H1 (cell line): ENCODE results near the gene SMYD5. TPM values are rescaled to one million over a fixed set of nuclear protein-coding genes. Genes with fewer than 3 reads are reported as not detected.

Experiments used
- CTCF ChIA-PET: fragments of 300-600 bp; sonication (Branson Sonifier 250); formaldehyde crosslinking; loops from one replicate; lab custom pipeline; 2021; ENCODE audit not compliant: partially characterized antibody; lab: Charles Lee
- POLR2A ChIA-PET: fragments of 300-600 bp; sonication (Branson Sonifier 250); formaldehyde crosslinking; loops from one replicate; lab custom pipeline; 2021; ENCODE audit warnings: inconsistent platforms; ENCODE audit not compliant: partially characterized antibody; lab: Charles Lee
- DNase-seq, 2 experiments: peaks; one replicate each; pipeline versions ENCODE4 v3.0.0 to v3.0.0-alpha.2; 2010 to 2022; ENCODE audit warnings: low spot score in 2 of 2, low read depth in 1 of 2, mixed read lengths in 1 of 2
- FAIRE-seq: peaks from 2 replicates; lab custom pipeline; 2011; peaks lifted over from hg19 to GRCh38; lab: Jason Lieb, UNC
- H2AFZ ChIP-seq: 2 replicates; pipeline ENCODE4 v1.8.1; 2012; ENCODE audit warnings: low read length, inconsistent platforms
- H2AK5ac ChIP-seq: 2 replicates; pipeline ENCODE4 v1.6.1; 2013; ENCODE audit warnings: low read depth, low read length
- H2BK120ac ChIP-seq: replicated peaks from 2 replicates; pipeline ENCODE3; 2013; ENCODE audit warnings: low read depth, low read length, inconsistent platforms
- H2BK12ac ChIP-seq: 2 replicates; pipeline ENCODE4 v1.6.1; 2013; ENCODE audit warnings: low read depth, low read length
- H2BK15ac ChIP-seq: 2 replicates; pipeline ENCODE4 v1.6.1; 2013; ENCODE audit warnings: low read length
- H2BK20ac ChIP-seq: 2 replicates; pipeline ENCODE4 v1.6.1; 2013; ENCODE audit warnings: low read length
- H2BK5ac ChIP-seq: 2 replicates; pipeline ENCODE4 v1.6.1; 2013; ENCODE audit warnings: low read depth, low read length
- H3K14ac ChIP-seq: 2 replicates; pipeline ENCODE4 v1.6.1; 2013; ENCODE audit warnings: inconsistent platforms; ENCODE audit not compliant: insufficient read length
- H3K18ac ChIP-seq: 2 replicates; pipeline ENCODE4 v1.6.1; 2013; ENCODE audit warnings: low read length; ENCODE audit errors: extremely low read depth
- H3K23ac ChIP-seq: 2 replicates; pipeline ENCODE4 v1.6.1; 2013; ENCODE audit warnings: inconsistent platforms; ENCODE audit not compliant: insufficient read length
- H3K23me2 ChIP-seq: 2 replicates; pipeline ENCODE4 v1.6.1; 2013; ENCODE audit warnings: low read depth, low read length
- H3K27ac ChIP-seq: 2 replicates; pipeline ENCODE4 v1.6.1; 2011; ENCODE audit warnings: low read depth, low read length, inconsistent platforms
- H3K27me3 ChIP-seq, 4 experiments: replicated peaks in 1 of 4; 1 replicate in 1 of 4; 2 replicates in 3 of 4; pipeline versions ENCODE4 v1.6.1 to v1.8.1; 2011 to 2013; ENCODE audit warnings: low read length in 3 of 4, mild to moderate bottlenecking in 3 of 4, inconsistent platforms in 2 of 4, mixed read lengths in 2 of 4, moderate library complexity in 1 of 4; ENCODE audit not compliant: control insufficient read depth in 3 of 4, insufficient read depth in 3 of 4; ENCODE audit errors: extremely low read depth in 1 of 4
- H3K36me3 ChIP-seq, 4 experiments: 2 replicates each; pipeline versions ENCODE4 v1.6.1 to v1.8.1; 2011 to 2013; ENCODE audit warnings: mild to moderate bottlenecking in 4 of 4, low read length in 3 of 4, moderate library complexity in 2 of 4, control low read depth in 1 of 4, inconsistent platforms in 1 of 4; ENCODE audit not compliant: insufficient read depth in 4 of 4, control insufficient read depth in 2 of 4
- H3K4ac ChIP-seq: replicated peaks from 2 replicates; pipeline ENCODE3; 2013; ENCODE audit warnings: low read length, low read depth, mixed read lengths, inconsistent platforms; ENCODE audit not compliant: insufficient read length
- H3K4me1 ChIP-seq, 4 experiments: replicated peaks in 1 of 4; 1 replicate in 1 of 4; 2 replicates in 3 of 4; pipeline versions ENCODE4 v1.6.1 to v1.8.1; 2011 to 2013; ENCODE audit warnings: low read length in 3 of 4, inconsistent platforms in 2 of 4, mixed read lengths in 1 of 4; ENCODE audit not compliant: insufficient read depth in 4 of 4, control insufficient read depth in 3 of 4
- H3K4me2 ChIP-seq, 2 experiments: 2 replicates each; pipeline versions ENCODE4 v1.6.1 to v1.8.1; 2011 to 2013; ENCODE audit warnings: low read depth in 2 of 2, low read length in 2 of 2, control low read depth in 1 of 2, inconsistent platforms in 1 of 2, mild to moderate bottlenecking in 1 of 2; ENCODE audit not compliant: insufficient read depth in 1 of 2
- H3K4me3 ChIP-seq, 4 experiments: fragments of 200-600, 300-600 bp in 1 of 4; sonication (generic), shearing (Covaris generic), sonication (Bioruptor Twin) in 1 of 4; 2 replicates each; pipeline versions ENCODE4 v1.5.1 to v1.8.1; 2011 to 2016; ENCODE audit warnings: low read length in 4 of 4, low read depth in 3 of 4, control low read depth in 2 of 4, inconsistent platforms in 2 of 4, mild to moderate bottlenecking in 2 of 4, mixed read lengths in 1 of 4, moderate library complexity in 1 of 4; ENCODE audit not compliant: insufficient read depth in 2 of 4; ENCODE audit errors: extremely low read depth in 1 of 4
- H3K56ac ChIP-seq: replicated peaks from 2 replicates; pipeline ENCODE3; 2013; ENCODE audit warnings: low read depth, mild to moderate bottlenecking, mixed read lengths, low read length, inconsistent platforms; ENCODE audit not compliant: insufficient read length
- H3K79me1 ChIP-seq: 2 replicates; pipeline ENCODE4 v1.6.1; 2013; ENCODE audit warnings: low read depth, low read length, control low read depth
- H3K79me2 ChIP-seq, 2 experiments: 2 replicates each; pipeline versions ENCODE4 v1.6.1 to v1.8.1; 2012 to 2013; ENCODE audit warnings: low read length in 2 of 2, mild to moderate bottlenecking in 2 of 2, inconsistent platforms in 1 of 2; ENCODE audit not compliant: insufficient read depth in 2 of 2, control insufficient read depth in 1 of 2
- H3K9ac ChIP-seq, 4 experiments: replicated peaks in 1 of 4; 1 replicate in 1 of 4; 2 replicates in 3 of 4; pipeline versions ENCODE4 v1.6.1 to v1.8.1; 2011 to 2013; ENCODE audit warnings: low read depth in 3 of 4, low read length in 3 of 4, control low read depth in 2 of 4, mild to moderate bottlenecking in 2 of 4, moderate library complexity in 2 of 4, inconsistent platforms in 1 of 4; ENCODE audit errors: extremely low read depth in 1 of 4
- H3K9me3 ChIP-seq, 2 experiments: 2 replicates each; pipeline versions ENCODE4 v1.6.1 to v1.8.1; 2012 to 2013; ENCODE audit warnings: mild to moderate bottlenecking in 2 of 2, moderate library complexity in 2 of 2, control low read depth in 1 of 2, inconsistent platforms in 1 of 2, low read depth in 1 of 2, low read length in 1 of 2, mixed read lengths in 1 of 2; ENCODE audit not compliant: insufficient read depth in 2 of 2
- H4K20me1 ChIP-seq, 2 experiments: replicated peaks in 1 of 2; 2 replicates each; pipeline versions ENCODE3 to v1.8.1; 2011 to 2013; ENCODE audit warnings: inconsistent platforms in 2 of 2, low read length in 2 of 2, mild to moderate bottlenecking in 1 of 2; ENCODE audit not compliant: insufficient read depth in 2 of 2, control insufficient read depth in 1 of 2
- H4K5ac ChIP-seq: 2 replicates; pipeline ENCODE4 v1.6.1; 2013; ENCODE audit warnings: low read length, low read depth, mixed read lengths, inconsistent platforms; ENCODE audit not compliant: insufficient read length
- H4K8ac ChIP-seq: 2 replicates; pipeline ENCODE4 v1.8.0; 2013; ENCODE audit warnings: mild to moderate bottlenecking, moderate library complexity, low read length, inconsistent platforms; ENCODE audit not compliant: insufficient read depth; ENCODE audit errors: extremely low read depth
- H4K91ac ChIP-seq: replicated peaks from 2 replicates; pipeline ENCODE3; 2013; ENCODE audit warnings: low read length, mixed read lengths, inconsistent platforms; ENCODE audit not compliant: insufficient read length
- BACH1 ChIP-seq: IDR thresholded peaks from 2 replicates; pipeline ENCODE4 v1.6.1; 2012; ENCODE audit warnings: low read length, improper control_type of control experiment
- CHD2 ChIP-seq: IDR thresholded peaks from 2 replicates; pipeline ENCODE4 v1.6.1; 2012; ENCODE audit warnings: low read length, improper control_type of control experiment
- CREB1 ChIP-seq: IDR thresholded peaks from 2 replicates; pipeline ENCODE4 v1.6.1; 2012; ENCODE audit warnings: inconsistent platforms
- FOSL1 ChIP-seq: IDR thresholded peaks from 2 replicates; pipeline ENCODE4 v1.6.1; 2011; ENCODE audit warnings: mild to moderate bottlenecking, low read depth, low read length, moderate library complexity; ENCODE audit not compliant: insufficient read depth
- GABPA ChIP-seq: IDR thresholded peaks from 2 replicates; pipeline ENCODE4 v1.6.1; 2011; ENCODE audit warnings: mild to moderate bottlenecking, low read length, moderate library complexity, borderline replicate concordance; ENCODE audit not compliant: insufficient read depth
- KDM4A ChIP-seq: IDR thresholded peaks from one replicate; pipeline ENCODE4 v1.7.1; 2012; ENCODE audit warnings: low read depth, mild to moderate bottlenecking, moderate library complexity, low read length, inconsistent platforms; ENCODE audit not compliant: severe bottlenecking
- PHF8 ChIP-seq: fragments of 200-600 bp; sonication (generic); conservative IDR thresholded peaks from 2 replicates; pipeline ENCODE4 v1.7.1; 2012; ENCODE audit warnings: low read depth, mild to moderate bottlenecking, inconsistent platforms, low read length, moderate library complexity
- RBBP5 ChIP-seq: IDR thresholded peaks from 2 replicates; pipeline ENCODE4 v1.7.1; 2012; ENCODE audit warnings: low read depth, mild to moderate bottlenecking, inconsistent platforms, low read length, moderate library complexity, borderline replicate concordance
- RXRA ChIP-seq: IDR thresholded peaks from 2 replicates; pipeline ENCODE4 v1.6.1; 2011; ENCODE audit warnings: low read depth, mild to moderate bottlenecking, low read length, moderate library complexity; ENCODE audit not compliant: insufficient read depth
- SAP30 ChIP-seq: fragments of 300-600 bp; sonication (generic); IDR thresholded peaks from 2 replicates; pipeline ENCODE4 v1.7.1; 2012; ENCODE audit warnings: low read length, moderate library complexity, mild to moderate bottlenecking, inconsistent platforms; ENCODE audit not compliant: insufficient read depth, insufficient replicate concordance
- SIX5 ChIP-seq: IDR thresholded peaks from 2 replicates; pipeline ENCODE4 v1.6.1; 2011; ENCODE audit warnings: mild to moderate bottlenecking, low read depth, low read length
- SP2 ChIP-seq: IDR thresholded peaks from 2 replicates; pipeline ENCODE4 v1.6.1; 2012; ENCODE audit warnings: mild to moderate bottlenecking, low read length, inconsistent platforms
- TAF1 ChIP-seq: IDR thresholded peaks from 2 replicates; pipeline ENCODE4 v1.6.1; 2011; ENCODE audit warnings: mild to moderate bottlenecking, low read depth, low read length
- TCF12 ChIP-seq: IDR thresholded peaks from 2 replicates; pipeline ENCODE4 v1.6.1; 2011; ENCODE audit warnings: low read depth, mild to moderate bottlenecking, low read length
- YY1 ChIP-seq: IDR thresholded peaks from 2 replicates; pipeline ENCODE4 v1.6.1; 2011; ENCODE audit warnings: low read depth, mild to moderate bottlenecking, low read length
- WGBS, 2 experiments: shearing (Covaris generic) in 1 of 2; methylation state at CpG; one replicate each; pipeline versions ENCODE4 v1.1.6 to v1.1.7; 2013 to 2015; ENCODE audit warnings: low lambda C conversion rate in 2 of 2, mixed read lengths in 2 of 2, inconsistent platforms in 1 of 2, low coverage in 1 of 2, missing lambda C conversion rate in 1 of 2; ENCODE audit not compliant: insufficient replicate concordance in 2 of 2, insufficient coverage in 1 of 2, insufficient read length in 1 of 2; ENCODE audit errors: extremely low coverage in 1 of 2, missing lambda C conversion rate in 1 of 2; 5-methylcytosine and 5-hydroxymethylcytosine counted together
- polyA plus RNA-seq, 7 experiments: library from polyadenylated mRNA; depleted of rRNA in 3 of 7; stranded (reverse) in 5 of 7; unstranded in 2 of 7; fragments of >200 nt in 5 of 7; fragments of 200-250 nt in 2 of 7; gene quantifications; 1 replicate in 5 of 7; 2 replicates in 1 of 7; 4 replicates in 1 of 7; pipeline versions ENCODE4 v1.2.1 to v1.2.3, GENCODE V29; 2011 to 2013; ENCODE audit warnings: missing spikeins in 2 of 7, mixed read lengths in 2 of 7
- total RNA-seq: library from RNA; stranded (reverse); fragmentation: NEBNext Ultra II Directional; extraction: Animal tissue kit (Norgen Biotek cat#: 25700); gene quantifications from 2 replicates; pipeline ENCODE4 v1.2.1, GENCODE V29; 2021

The SMYD5 gene
- total and polyA plus RNA-seq, 2 of the 8 experiments (the other 6 are each of a cell fraction or from before 2014, with no cell fraction given), result 35.2 to 56.7 TPM

GRCh38 chr2:73257021-73257420 is 43.0 kb downstream of the SMYD5 start:
- H3K4me2 ChIP-seq, result no peak overlapping the region
- no peak overlapping the region for H4K8ac ChIP-seq
- no peaks in the 10 kb centered on the region for H3K79me2 ChIP-seq
- H3K14ac ChIP-seq, result no peak overlapping the region
- ChIA-PET POLR2A (interaction anchor here (0.6 to 5.1 kb wide), 11 partner anchors 10 to 1177 kb away, joined by 3 to 53 read pairs (median 4); partner anchors contain the start of genes CCT7, FBXO41 and PRADC1), CTCF (interaction anchor here (0.8 to 7.0 kb wide), 11 partner anchors 11 to 101 kb away, joined by 3 to 51 read pairs (median 4); partner anchors contain the start of genes CCT7, EGR4 and PRADC1)
- peaks cover 16 to 18% of the 10 kb centered on the region in 2 experiments for H4K20me1 ChIP-seq
- no peak overlapping the region for H2BK20ac ChIP-seq
- H2BK120ac ChIP-seq, result no peak overlapping the region
- no peaks in the 10 kb centered on the region for H3K23me2 ChIP-seq
- no peak overlapping the region for H3K23ac ChIP-seq
- H3K9me3 ChIP-seq, result no peaks in the 10 kb centered on the region
- H3K4me1 ChIP-seq, result peaks cover 0 to 12% (median 4%) of the 10 kb centered on the region in 4 experiments; a peak in 3 of 7 replicates
- no peak overlapping the region for H3K56ac ChIP-seq
- H2BK5ac ChIP-seq, result peak overlapping the region; percentile 21; the same call in 1 of the 2 replicates
- H3K27ac ChIP-seq, result no peak overlapping the region
- H2BK12ac ChIP-seq, result 0 out of 2 replicates have a peak overlapping the region, but pooled peaks have one; percentile 39
- no peak for DNase-seq
- H3K4me3 ChIP-seq, result no peak overlapping the region
- no peak overlapping the region for H2AFZ ChIP-seq
- no peak for FAIRE-seq
- no peak overlapping the region for H3K4ac ChIP-seq
- no peak overlapping the region for H4K5ac ChIP-seq
- H3K36me3 ChIP-seq, result peaks cover 11 to 36% (median 20%) of the 10 kb centered on the region in 4 experiments; a peak in 7 of 8 replicates
- H3K79me1 ChIP-seq, result no peaks in the 10 kb centered on the region
- no peaks in the 10 kb centered on the region for H3K27me3 ChIP-seq
- peak overlapping the region; percentile 32; the same call in 1 of the 2 replicates for H3K18ac ChIP-seq
- no peak overlapping the region for H3K9ac ChIP-seq
- WGBS, 2 experiments, result 100% methylated on average over 2 of the region's 2 CpGs; no CpG with 5 or more reads in 1 of the 2 experiments
- no peak overlapping the region for H4K91ac ChIP-seq
- peak overlapping the region; percentile 61; the same call in 1 of the 2 replicates for H2BK15ac ChIP-seq
- H2AK5ac ChIP-seq, result no peak overlapping the region
- TF ChIP-seq GABPA, result no peak
- no peak for TF ChIP-seq KDM4A
- no peak for TF ChIP-seq SP2
- TF ChIP-seq BACH1, result no peak
- TF ChIP-seq FOSL1, result no peak
- no peak for TF ChIP-seq RXRA
- TF ChIP-seq SIX5, result no peak
- no peak for TF ChIP-seq TAF1
- no peak for TF ChIP-seq SAP30
- TF ChIP-seq YY1, result no peak
- no peak for TF ChIP-seq CREB1
- no peak for TF ChIP-seq CHD2
- TF ChIP-seq RBBP5, result no peak
- no peak for TF ChIP-seq PHF8
- no peak for TF ChIP-seq TCF12
